Mesodermal cell (in vitro differentiated cells): ENCODE results near the gene PEMT.

Experiments used
- H3K27ac ChIP-seq: 2 replicates; pipeline ENCODE4 v1.7.0; 2013; ENCODE audit warnings: mild to moderate bottlenecking, low read depth, low read length, moderate library complexity; ENCODE audit not compliant: severe bottlenecking
- H3K36me3 ChIP-seq: 2 replicates; pipeline ENCODE4 v1.7.1; 2013; ENCODE audit warnings: mild to moderate bottlenecking, low read length, moderate library complexity; ENCODE audit not compliant: control insufficient read depth, insufficient read depth
- H3K4me1 ChIP-seq: one replicate; pipeline ENCODE4 v1.7.1; 2013; ENCODE audit warnings: mild to moderate bottlenecking, low read length; ENCODE audit not compliant: insufficient read depth, control insufficient read depth, poor library complexity, severe bottlenecking
- H3K4me3 ChIP-seq: 2 replicates; pipeline ENCODE4 v1.7.0; 2013; ENCODE audit warnings: low read length, control low read depth, mild to moderate bottlenecking; ENCODE audit not compliant: insufficient read depth, poor library complexity, severe bottlenecking; ENCODE audit errors: extremely low read depth
- H3K9me3 ChIP-seq: 2 replicates; pipeline ENCODE4 v1.7.1; 2013; ENCODE audit warnings: mild to moderate bottlenecking, low read length, moderate library complexity; ENCODE audit not compliant: control insufficient read depth
- WGBS, 2 experiments: methylation state at CpG; one replicate each; pipeline ENCODE4 v1.1.5; 2013; ENCODE audit warnings: missing lambda C conversion rate in 2 of 2; ENCODE audit not compliant: insufficient coverage in 2 of 2; 5-methylcytosine and 5-hydroxymethylcytosine counted together

PEMT gene

DNA sequence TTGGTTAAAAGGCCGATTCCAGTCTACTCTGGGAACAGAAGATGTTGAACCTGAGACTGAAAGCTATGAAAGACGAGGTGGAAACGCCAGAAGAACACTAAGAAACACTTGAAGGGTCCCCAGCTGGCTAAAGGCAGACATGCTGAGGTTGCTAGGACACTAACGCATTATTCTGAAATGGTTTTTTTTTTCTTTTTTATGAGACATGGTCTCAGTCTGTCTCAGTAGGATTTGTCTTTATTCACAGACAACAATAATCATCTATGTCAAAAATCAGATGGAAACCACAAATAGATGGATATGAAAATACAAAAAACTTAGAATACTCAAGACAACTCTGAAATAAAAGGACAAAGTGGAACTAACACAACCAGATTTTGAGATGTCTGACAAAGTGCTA, 60.4 kb downstream of the PEMT start:
- 82 to 100% methylated on average over 3 of the region's 4 CpGs for WGBS, 2 experiments
- Histone ChIP-seq H3K4me1 (no peaks in the 10 kb centered on the region), H3K4me3 (no peak overlapping the region)

GRCh38 chr17:17528696-17529652, 62.5 kb downstream of the PEMT start:
- 84 to 90% methylated on average over 15 of the region's 22 CpGs for WGBS, 2 experiments
- Histone ChIP-seq H3K27ac (no peak overlapping the region), H3K36me3 (no peaks in the 10 kb centered on the region), H3K4me3 (no peak overlapping the region), H3K4me1 (no peaks in the 10 kb centered on the region), H3K9me3 (no peaks in the 10 kb centered on the region)

More for the DNA sequence above, 60.4 kb downstream of the PEMT start:
- H3K27ac ChIP-seq: no peak overlapping the region
- H3K36me3 ChIP-seq: no peaks in the 10 kb centered on the region
- no peaks in the 10 kb centered on the region for H3K9me3 ChIP-seq

- Histone ChIP-seq H3K4me1 (peaks cover 2% of the 10 kb centered on the region), H3K4me3 (no peak overlapping the region), H3K9me3 (no peaks in the 10 kb centered on the region), H3K36me3 (no peaks in the 10 kb centered on the region), H3K27ac (no peak overlapping the region)
- 93 to 94% methylated on average over 13 to 14 of the region's 17 CpGs for WGBS, 2 experiments
These were observed 63.5 kb downstream of the PEMT start for GRCh38 chr17:17527956-17528500.

GRCh38 chr17:17527534-17527933, 64.0 kb downstream of the PEMT start:
- Histone ChIP-seq H3K4me3 (no peak overlapping the region), H3K36me3 (no peaks in the 10 kb centered on the region), H3K27ac (no peak overlapping the region), H3K4me1 (peaks cover 7% of the 10 kb centered on the region), H3K9me3 (no peaks in the 10 kb centered on the region)
- WGBS, 2 experiments: 93 to 95% methylated on average over 10 to 11 of the region's 11 CpGs

GRCh38 chr17:17526369-17526768, 65.1 kb downstream of the PEMT start:
- 85 to 90% methylated on average over 12 to 14 of the region's 14 CpGs for WGBS, 2 experiments
- H3K36me3 ChIP-seq: no peaks in the 10 kb centered on the region
- H3K27ac ChIP-seq: no peak overlapping the region
- H3K4me3 ChIP-seq: no peak overlapping the region
- H3K4me1 ChIP-seq: peaks cover 7% of the 10 kb centered on the region
- H3K9me3 ChIP-seq: no peaks in the 10 kb centered on the region

GRCh38 chr17:17525956-17526355, 65.6 kb downstream of the PEMT start:
- no peak overlapping the region for H3K27ac ChIP-seq
- H3K4me1 ChIP-seq: peaks cover 7% of the 10 kb centered on the region
- no peaks in the 10 kb centered on the region for H3K36me3 ChIP-seq
- H3K9me3 ChIP-seq: no peaks in the 10 kb centered on the region
- 90 to 93% methylated on average over 5 of the region's 6 CpGs for WGBS, 2 experiments
- no peak overlapping the region for H3K4me3 ChIP-seq

GRCh38 chr17:17525311-17525710, 66.2 kb downstream of the PEMT start:
- H3K4me1 ChIP-seq: peaks cover 7% of the 10 kb centered on the region
- H3K27ac ChIP-seq: no peak overlapping the region
- no peaks in the 10 kb centered on the region for H3K36me3 ChIP-seq
- no peaks in the 10 kb centered on the region for H3K9me3 ChIP-seq
- no peak overlapping the region for H3K4me3 ChIP-seq
- WGBS, 2 experiments: 83 to 84% methylated on average over 14 to 15 of the region's 15 CpGs

DNA sequence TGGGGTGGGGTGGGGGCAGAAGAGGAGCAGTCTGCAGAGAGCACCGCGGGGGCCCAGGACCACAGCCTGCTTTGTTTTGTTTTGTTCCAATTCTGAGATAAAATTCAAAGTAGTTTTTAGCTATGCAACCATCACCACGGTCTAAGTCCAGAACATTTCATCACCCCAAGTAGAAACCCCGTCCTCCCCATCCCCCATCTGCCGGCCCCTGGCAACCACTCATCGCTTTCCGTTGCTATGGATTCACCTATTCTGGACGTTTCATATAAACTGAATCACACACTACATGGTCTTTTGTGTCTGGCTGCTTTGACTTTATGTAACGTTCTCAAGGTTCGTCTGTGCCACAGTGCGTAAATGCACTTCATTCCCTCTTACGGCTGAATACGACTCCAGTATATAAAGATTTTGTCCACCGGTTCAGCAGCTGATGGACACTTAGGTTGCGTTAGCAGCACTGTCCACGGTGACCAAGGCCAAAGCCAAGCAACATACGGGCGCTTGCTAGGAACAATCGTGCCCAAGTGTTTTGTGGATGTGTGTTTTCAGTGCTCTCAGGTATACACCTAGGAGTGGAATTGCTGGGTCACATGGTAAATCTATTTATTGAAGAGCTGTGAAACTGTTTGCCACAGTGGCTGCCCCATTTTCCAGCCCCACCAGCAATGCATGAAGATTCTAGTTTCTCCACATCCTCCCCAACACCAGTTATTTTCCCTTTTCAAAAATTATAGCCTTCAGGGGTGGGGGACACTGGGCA, 67.6 kb downstream of the PEMT start:
- H3K36me3 ChIP-seq: no peaks in the 10 kb centered on the region
- WGBS, 2 experiments: 94 to 95% methylated on average over 17 to 18 of the region's 19 CpGs
- H3K4me1 ChIP-seq: peaks cover 7% of the 10 kb centered on the region
- no peak overlapping the region for H3K4me3 ChIP-seq
- no peak overlapping the region for H3K27ac ChIP-seq
- no peaks in the 10 kb centered on the region for H3K9me3 ChIP-seq

DNA sequence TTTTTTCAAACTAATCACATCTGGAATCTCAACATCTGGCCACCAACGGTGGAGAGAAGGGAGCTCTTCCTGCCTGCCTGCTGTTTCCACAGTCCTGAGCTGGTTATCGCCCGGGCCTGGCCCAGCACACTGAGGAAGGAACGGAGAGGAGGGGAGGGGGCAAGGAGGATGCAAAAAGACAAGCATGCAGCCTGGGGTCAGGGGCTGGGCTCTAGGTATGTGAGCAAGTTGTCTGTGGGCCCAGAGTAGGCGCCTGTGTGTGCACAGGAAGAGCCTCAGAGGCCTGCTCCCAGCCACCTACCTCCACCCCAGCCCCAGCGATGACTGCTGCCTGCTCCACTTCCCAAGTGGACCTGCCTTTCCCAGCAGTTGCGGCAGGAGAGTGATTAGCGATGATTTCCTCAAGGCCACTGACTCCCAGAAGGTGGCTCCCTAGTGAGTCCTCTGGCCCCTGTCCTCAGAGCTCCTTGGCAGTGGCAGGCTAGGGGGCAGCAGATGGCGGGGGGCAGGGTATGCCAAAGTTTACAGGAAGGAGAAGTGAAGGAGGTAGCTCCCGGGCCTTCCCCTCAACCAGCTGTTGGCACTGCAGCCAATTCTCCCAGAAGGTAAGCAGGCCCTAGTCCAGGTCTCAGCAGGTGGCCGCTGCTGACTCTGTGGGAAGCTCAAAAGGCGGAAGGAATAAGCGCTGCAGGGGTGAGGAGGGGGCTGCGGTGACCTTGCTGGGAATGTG, 68.3 kb downstream of the PEMT start:
- no peak overlapping the region for H3K4me3 ChIP-seq
- peaks cover 7% of the 10 kb centered on the region for H3K4me1 ChIP-seq
- H3K36me3 ChIP-seq: no peaks in the 10 kb centered on the region
- 53 to 57% methylated on average over 8 to 9 of the region's 14 CpGs for WGBS, 2 experiments
- H3K27ac ChIP-seq: peak overlapping the region; percentile 43
- no peaks in the 10 kb centered on the region for H3K9me3 ChIP-seq

DNA sequence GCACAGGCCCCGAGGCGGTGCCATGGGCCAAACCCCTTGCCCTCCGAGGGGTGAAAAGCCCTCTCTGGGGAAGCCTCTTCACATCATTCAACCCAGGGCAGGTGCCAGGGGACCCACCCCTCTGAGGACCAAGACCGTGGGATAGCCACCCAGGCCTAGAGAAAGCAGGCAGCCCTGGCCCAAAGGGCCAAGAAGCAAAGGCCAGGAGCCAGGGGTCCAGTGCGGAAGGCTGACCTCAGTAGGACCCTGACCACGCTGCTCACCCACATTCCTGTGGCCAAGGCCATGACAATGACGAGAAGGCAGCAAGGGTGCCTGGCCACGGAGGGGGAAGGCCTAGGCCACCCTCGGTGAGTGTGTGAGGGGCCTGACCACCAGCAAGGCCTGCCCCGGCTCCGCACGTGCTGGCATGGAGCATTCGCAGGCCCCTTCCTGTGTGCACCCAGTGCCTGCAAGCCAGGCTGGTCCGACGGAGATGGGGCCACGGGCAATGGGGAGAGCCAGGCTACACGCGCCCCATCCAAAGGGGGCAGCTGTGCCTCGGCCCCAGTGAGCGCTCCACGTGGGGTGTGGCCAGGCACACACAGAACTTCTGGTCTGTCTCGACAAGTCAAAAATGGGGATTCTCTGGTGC, 70.8 kb downstream of the PEMT start:
- no peak overlapping the region for H3K4me3 ChIP-seq
- H3K9me3 ChIP-seq: no peaks in the 10 kb centered on the region
- no peaks in the 10 kb centered on the region for H3K36me3 ChIP-seq
- WGBS, 2 experiments: 89 to 92% methylated on average over 20 to 21 of the region's 22 CpGs
- no peak overlapping the region for H3K27ac ChIP-seq
- peaks cover 20% of the 10 kb centered on the region for H3K4me1 ChIP-seq
